ENCODE results near the gene ACTN3.
A peak's percentile ranks its signal among the peaks of the same experiment; 100 is the strongest.

Gene ACTN3

DNA sequence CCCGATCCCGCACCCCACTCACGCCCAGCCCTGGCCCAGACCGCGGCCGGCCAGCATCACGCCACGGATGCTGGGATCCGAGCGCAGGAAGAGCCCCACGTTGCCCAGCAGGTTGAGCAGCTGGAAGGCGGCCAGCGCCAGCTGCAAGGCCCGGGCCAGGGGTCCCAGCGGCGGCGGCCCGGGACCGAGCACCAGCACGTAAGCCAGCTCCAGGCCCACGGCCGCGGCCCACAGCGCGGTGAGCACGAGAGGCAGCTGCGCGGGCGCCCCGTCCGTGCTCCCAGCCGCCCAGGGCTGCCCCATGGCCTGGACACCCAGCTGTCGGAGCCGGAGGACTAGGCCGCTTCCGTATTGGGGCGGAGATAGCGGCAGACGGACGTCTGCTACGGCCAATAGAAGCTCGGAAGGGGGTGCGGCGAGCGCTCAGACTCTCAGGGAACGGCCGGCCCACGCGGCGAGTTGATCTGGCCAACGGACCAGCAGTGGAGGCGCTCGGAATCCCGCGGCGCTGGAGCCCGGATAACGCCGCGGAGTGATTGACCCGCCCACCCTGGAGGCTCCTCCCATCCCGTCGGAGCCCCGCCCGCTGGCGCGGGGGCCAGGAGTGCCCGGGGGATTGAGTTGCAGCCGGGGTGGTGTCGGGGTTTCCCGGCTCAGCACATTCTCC, 869 bp upstream of the ACTN3 start, which contains the start of gene ZDHHC24:
Gene ZDHHC24, minus strand, starts transcription at position 348 of the 667 bp plus-strand sequence. Its CDS starts 45 bp downstream, at position 303.
- DNase-seq = peak; percentile 89

DNA sequence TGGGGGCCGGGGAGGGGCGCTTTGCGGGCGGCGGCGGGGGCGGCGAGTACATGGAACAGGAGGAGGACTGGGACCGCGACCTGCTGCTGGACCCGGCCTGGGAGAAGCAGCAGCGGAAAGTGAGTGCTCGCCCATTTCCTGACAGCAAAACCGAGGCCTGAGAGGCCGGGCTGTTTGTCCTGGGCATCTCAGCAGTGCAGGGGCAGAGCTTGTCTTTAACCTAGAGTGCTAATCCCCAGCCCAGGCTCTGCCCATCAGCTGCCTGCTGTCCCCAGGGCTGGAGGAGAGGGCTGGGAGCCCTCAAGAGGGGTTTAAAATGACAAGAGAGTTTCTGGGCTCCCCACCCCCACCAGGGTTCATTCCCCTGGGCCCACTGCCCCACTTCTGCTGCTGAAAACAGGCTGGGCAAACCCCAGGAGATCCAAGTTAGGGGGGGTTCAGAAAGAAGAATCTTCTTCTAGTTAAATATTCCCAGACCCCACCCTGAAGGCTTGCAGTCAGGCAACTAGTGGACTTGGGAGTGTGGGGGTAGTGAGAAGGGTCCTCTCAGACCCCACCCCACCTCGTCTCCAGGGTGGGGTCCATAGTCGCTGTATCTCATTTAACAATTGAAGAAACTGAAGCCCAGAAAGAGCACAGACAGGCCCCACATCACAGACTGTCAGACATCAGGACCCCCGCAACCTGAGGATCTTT, 411 bp downstream of the ACTN3 start:
- DNase-seq = no peak

DNA sequence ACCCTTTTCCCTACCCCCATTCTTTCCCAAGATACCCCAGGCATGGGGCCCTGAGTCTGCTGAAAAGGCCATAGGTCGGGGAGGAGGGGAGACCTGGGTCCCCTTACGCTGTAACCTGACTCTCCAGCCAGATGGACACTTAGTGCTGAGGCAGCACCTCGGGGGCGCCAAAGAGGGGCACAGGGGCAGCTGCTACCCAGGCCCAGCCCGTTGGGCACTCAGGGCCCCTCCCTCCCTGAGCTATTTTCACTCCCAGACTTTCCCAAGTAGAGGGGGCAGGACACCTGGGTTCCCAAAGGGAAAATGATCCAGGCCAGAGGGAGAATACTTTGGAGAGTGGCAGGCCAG, 933 bp downstream of the ACTN3 start:
- DNase-seq = no peak

DNA sequence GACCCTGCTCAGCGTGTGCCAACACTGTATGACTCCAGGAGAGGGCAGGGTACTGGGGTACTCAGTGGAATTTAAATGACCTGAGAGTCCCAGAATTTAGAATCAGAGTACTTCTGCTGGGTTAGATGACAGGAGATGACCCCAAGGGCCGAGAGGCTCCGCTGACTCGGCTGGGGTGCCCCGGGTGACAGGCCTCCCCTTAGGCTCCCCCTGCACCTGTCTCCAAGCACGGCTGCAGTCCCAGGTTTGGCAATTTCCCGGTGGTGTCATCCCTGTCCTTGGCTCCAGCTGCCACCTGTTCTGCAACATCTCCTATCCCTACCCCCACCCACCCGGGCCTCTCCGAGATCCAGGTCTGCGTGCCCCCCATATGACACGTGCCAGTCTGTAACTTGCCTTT, 1.3 kb downstream of the ACTN3 start:
- DNase-seq = no peak

DNA sequence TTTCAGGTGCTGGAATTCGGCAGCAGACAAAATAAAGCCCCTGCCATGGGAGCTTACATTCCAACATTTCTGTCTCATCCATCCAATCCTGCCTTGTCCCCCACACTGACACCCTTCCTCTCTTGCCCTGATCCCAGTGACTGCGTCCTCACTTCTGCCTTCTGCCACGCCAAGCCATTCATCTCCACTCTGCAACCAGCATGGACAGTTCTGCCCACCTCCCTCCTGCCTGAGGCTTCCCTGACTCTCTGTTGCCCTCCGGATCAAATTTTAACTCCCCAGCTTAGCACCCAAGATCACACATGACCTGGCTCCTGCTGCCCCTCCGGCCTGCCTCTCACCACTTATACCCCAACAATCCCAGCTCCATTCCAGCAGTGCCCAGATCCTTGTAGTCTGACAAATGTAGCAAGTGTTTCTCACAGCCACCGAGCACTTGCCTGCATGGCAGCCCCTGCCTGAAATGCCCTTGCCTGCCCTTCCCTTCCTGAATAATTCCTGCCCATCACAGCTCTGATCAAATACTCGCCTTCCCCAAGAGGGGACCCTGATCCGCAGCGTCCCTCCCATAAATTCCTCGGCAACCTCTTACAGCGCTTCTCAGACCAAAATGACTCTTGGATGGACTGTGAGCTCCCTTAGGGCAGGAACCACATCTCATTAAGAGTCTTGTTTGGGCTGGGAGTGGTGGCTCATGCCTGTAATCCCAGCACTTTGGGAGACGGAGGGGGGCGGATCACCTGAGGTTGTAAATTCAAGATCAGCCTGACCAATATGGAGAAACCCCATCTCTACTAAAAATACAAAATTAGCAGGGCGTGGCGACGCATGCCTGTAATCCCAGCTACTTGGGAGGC, 2.3 kb downstream of the ACTN3 start:
- DNase-seq = no peak

DNA sequence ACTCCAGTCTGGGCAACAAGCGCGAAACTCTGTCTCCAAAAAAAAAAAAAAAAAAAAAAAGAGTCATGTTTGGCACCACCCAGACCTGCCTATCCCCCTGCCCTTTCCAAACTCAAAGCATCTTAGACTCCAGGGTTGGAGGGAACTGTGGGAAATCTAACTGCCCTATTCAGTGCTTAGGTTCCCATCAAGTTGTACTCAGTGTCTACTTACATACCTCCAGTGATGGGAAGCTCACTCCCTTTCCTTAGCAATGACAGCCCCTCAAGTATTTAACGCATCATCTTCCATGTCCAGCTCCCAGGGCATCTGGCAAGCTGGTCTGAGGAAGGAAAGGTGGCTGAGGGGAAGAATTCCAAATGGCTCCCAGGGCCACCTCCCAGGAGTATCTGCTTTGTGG, 3.0 kb downstream of the ACTN3 start:
- no peak for DNase-seq

DNA sequence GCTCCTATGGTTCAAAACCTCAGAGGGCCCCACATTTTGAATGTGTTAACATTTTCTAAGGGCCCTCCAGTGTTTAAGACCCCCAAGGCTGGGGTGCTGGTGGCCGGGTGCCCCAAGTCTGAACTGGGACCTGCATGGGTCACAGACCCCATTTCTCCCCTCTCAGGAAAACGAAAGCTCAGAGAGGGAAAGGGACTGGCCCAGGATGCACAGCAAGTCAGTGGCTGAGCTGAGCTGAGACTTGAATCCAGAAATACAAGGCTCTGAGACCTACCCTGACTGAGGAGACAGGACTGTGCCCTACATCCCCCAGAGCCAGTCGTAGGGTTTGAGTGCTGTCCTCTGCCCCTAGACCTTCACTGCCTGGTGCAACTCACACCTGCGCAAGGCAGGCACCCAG, 4.2 kb downstream of the ACTN3 start:
- no peak for DNase-seq

DNA sequence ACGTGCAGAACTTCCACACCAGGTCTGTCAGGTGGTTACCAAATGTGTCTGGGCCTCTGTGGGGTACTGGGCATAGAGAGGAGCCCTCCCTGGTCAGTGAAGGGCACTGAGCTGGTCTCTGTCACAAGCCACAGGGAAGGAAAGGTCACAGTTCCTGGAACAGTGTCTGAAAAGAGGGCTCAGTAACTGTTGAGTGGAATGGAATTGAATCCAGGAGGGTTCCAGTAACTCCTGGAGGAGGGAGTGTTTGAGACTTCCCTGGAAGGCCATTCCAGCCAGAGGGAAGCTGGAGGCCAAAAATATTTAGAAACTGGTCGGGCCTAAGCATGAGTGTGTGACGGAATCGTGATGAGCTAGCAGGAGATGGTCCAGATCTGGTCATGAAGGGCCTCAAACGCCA, 7.9 kb downstream of the ACTN3 start:
- no peak for DNase-seq

DNA sequence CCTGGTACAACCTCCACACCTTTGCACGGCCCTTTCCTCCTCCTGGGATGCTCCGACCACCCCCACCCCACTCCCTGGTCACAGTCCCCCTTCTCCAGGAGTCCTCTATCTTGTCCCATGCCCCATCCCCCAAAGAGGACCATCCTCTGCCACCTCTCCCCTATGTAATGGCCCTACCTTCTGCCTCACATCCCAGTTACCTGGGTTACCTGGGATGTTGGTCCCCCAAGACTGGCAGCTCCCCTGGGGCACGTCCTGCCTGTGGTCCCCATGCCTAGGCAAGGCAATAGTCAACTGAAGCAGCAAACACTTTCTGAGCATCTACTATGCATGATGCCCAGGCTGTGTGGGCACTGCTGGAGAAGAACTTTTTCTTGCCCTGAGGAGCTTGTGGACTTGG, 8.7 kb downstream of the ACTN3 start:
- no peak for DNase-seq

DNA sequence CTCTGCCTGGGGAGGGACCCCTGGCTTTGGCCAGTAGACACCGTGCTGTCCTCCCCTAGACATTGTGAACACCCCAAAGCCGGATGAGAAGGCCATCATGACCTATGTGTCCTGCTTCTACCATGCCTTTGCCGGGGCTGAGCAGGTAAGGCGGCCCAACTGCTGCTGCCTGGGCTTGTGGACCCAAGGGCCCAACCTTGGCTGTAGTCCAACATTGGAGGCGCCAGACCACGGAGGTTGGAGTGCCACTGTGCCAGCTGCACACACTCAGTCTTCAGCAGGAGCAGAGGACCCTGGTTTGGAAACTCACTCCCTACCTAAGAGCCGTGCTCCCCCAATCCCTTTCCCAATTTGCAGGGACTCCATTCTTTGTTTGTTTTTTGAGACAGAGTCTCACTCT, 9.4 kb downstream of the ACTN3 start:
- no peak for DNase-seq

DNA sequence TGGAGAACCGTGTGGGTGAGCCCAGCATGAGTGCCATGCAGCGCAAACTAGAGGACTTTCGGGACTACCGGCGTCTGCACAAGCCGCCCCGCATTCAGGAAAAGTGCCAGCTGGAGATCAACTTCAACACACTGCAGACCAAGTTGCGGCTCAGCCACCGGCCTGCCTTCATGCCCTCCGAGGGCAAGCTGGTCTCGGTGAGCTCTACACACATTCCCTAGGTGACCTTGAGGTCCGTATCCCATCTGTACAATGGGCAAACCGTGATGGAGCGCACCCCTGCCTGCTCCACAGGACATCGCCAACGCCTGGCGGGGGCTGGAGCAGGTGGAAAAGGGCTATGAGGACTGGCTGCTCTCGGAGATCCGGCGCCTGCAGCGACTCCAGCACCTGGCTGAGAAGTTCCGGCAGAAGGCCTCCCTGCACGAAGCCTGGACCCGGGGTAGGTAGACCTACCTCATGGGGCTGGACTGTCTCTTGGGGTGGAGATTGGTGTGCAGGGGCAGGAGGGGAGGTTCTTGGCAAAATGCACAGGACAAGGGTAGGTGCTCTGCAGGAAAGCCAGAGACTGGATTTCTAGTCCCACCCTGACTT, 11.1 kb downstream of the ACTN3 start:
- DNase-seq = no peak

DNA sequence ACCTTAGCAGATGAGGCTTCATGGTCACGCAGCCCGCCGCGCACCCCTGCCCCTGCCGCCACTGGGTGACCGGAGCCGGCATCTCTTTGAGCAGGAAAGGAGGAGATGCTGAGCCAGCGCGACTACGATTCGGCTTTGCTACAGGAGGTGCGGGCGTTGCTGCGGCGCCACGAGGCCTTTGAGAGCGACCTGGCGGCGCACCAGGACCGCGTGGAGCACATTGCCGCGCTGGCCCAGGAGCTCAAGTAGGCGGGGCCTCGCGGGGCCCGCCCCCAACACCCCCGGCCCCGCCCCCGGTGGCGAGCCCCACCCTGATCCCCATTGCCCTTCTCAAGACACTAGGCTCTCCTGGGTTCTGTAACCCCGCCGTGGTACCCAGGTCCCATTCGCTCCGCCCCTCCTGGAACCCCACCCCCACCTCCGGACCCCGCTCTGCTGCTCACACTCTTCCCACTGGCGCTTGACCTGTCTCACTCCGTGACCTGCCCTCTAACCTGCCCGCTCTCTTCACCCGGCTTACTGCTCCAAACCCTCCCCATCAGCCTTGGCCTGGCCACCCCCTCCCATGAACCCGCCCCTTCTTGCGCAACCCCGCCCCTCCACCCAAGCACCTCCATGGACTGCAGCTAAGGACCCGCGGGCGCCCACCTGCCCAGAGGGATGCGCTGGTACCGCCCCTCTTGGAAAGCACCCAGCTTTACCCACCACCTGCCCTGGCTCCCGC, 12.6 kb downstream of the ACTN3 start:
- peak; percentile 5 for DNase-seq

DNA sequence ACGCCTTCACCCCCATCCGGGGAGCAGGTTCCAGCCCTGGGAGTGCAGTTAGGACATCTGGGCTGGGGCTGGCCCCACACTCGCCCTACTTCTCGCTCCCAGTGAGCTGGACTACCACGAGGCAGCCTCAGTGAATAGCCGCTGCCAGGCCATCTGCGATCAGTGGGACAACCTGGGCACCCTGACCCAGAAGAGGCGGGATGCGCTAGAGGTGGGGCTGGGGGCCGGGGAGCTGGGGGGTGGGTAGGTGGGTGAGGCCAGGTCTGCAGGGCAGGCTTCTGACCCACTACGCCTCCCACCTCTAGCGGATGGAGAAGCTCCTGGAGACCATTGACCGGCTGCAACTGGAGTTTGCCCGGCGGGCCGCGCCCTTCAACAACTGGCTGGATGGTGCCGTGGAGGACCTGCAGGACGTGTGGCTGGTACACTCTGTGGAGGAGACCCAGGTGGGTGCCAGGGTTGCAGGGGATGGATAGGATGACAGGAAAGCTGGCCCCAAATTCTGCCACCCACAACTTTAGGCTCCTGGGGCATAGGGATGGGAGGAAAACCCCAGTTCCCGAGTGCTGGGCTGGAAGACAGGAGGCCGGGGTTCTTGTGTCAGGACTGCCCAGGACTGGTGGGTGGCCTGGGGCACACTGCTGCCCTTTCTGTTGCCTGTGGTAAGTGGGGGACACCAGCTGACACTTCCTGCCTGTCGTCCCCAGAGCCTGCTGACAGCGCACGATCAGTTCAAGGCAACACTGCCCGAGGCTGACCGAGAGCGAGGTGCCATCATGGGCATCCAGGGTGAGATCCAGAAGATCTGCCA, 13.4 kb downstream of the ACTN3 start:
- DNase-seq = no peak

DNA sequence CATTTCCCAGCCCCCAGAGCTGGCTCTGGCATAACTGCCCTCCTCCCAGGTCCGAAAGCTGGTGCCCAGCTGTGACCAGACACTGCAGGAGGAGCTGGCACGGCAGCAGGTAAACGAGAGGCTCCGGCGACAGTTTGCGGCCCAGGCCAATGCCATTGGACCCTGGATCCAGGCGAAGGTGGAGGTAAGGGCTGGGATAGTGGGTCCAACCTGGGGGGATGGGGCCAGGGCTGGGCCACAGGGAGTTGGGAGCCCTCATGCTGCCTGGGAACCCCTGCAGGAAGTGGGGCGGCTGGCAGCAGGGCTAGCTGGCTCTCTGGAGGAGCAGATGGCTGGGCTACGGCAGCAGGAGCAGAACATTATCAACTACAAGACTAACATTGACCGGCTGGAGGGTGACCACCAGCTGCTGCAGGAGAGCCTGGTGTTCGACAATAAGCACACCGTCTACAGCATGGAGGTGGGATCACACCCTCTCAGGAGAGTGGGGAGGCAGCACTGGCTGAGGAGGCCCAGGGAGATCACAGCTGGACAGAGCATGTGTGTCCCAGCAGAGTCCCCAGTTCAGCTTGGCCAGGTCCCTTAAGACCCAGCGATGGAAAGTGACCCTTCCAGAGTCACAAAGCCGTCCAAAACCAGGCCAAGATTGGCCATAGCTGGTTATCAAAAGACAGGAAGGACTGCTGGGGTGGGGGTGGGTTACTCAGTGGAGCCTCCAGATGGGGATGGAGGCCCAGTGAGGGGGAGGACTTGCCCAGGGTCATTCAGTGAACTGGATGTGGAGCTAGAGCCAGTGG, 14.7 kb downstream of the ACTN3 start:
- no peak for DNase-seq

DNA sequence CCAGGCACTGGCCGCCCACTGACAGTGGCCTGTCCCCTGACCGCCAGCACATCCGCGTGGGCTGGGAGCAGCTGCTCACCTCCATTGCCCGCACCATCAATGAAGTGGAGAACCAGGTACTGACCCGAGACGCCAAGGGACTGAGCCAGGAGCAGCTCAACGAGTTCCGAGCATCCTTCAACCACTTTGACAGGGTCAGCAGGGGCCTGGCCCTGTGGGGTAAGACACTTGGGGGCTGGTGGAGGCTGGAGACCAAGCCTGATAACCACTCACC, 15.2 kb downstream of the ACTN3 start:
- no peak for DNase-seq

DNA sequence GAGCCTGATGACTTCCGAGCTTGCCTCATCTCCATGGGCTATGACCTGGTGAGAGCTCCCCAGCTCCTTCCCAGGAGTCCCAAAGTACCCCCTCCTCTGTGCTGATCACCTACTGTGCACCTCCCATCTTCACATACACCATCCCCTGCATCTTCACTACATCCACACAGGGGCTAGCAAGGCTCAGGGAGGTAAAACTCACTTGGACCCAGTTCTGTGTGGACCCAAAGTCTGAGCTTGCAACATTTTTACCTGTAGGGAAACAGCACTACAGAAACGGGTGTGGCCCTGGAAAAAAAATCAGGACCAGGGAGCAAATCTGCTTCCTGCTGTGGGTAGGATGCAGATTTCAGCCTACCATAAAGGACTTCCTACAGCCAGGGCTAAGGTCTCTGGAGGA, 15.6 kb downstream of the ACTN3 start:
- DNase-seq = no peak

DNA sequence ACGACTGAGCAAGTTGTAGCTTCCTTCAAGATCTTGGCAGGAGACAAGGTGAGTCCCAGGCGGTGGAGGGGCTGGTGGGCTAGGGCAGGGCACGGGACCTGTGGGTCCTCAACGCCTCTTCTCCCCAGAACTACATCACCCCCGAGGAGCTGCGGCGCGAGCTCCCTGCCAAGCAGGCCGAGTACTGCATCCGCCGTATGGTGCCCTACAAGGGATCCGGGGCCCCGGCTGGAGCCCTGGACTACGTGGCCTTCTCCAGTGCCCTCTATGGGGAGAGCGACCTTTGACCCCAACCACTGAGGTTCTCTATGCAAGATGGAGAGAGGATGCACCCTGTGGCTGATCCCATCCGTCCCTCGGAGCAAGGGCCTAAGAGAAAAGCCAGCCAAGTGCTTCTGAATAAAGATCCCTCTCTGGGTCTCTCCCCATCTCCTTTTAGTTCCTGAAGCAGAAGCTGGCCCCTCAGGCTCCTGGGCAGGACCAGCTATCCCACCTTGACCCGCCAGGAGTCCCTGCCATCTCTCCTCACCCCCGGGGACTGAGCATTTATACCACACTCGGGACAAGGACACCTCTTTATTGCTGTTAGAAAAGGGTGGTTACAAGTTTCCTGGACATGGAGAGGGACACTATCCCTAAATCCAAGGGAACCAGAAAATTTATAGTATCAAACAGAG, 16.3 kb downstream of the ACTN3 start:
- no peak for DNase-seq

DNA sequence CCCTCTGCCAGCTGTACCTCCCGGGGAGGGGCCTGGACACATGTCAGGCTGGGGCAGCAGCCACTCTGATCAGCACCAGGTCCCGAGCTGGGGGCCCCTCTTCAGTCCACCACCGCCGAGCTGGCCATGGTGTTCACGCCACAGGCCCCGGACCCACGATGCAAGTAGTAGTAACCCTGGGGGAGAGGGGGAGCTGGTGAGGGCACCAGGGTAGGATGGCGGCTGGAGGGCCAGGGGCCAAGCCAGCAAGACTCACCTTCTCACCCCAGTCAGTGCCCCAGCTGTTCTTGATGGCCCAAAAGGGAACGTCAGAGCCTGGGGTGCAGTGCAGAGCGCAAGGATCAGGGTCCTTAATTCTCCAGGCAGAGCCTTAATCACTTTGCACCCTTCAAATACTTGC, 17.1 kb downstream of the ACTN3 start:
- DNase-seq = no peak

DNA sequence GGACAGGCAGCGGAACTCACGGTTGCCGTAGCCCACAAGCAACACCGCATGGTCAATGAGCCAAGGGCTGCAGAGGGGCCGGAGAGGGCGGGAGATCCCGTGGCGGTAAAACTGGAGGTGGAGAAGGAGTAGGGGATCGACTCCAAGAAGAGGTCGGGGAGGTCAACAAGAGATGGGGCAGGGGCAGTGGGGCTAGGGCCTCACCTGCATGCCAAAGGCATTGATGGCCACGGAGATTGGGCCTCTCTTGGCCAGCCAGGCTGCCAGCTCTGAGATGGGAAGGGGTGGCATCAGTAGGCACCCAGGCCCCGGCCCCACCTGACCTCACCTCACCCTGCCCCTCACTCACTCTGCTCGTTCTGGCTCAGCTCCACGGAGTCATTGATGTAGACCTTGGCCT, 17.8 kb downstream of the ACTN3 start:
- DNase-seq = no peak

DNA sequence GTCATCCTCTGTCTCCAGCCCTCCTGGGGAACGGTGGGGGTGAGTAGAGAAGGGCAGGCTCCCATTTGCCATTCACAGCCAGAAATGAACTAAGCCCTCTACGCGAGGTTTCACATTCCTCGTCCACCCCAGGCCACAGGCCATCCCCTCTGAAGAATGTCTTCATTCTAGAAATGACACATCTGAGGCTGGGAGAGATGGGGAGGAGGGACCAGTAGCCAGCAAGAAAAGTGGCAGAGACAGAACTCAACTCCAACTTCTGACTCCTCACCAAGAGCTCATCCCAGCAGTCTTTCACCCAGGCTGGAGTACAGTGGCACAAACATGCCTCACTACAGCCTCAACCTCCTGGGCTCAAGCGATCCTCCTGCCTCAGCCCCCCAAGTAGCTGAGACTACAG, 18.3 kb downstream of the ACTN3 start:
- DNase-seq = no peak

DNA sequence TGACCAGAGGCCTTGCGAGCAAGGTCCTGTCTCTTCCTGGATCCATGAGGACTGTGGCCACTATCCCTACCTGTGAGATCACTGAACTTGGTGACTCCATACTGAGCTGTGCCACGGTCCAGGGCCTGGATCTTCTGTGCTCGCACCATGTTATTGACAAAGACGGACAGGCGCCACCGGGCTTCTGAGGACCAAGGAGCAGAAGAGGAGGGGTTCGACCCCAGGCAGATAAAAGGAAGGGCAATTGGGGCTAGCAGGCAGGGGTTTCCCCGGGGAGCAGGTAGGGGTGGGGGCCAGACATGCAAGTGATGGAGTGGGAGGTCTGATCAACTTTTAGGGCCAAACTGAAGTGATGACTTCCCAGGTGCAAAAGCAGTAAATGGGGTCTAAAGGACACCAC, 19.5 kb downstream of the ACTN3 start:
- no peak for DNase-seq
